Dermis blood vessel endothelial cell (primary cell): ENCODE data around the gene SHF. TPM values are rescaled to one million over a fixed set of nuclear protein-coding genes. Genes with fewer than 3 reads are reported as not detected.
A peak's percentile ranks its signal among the peaks of the same experiment; 100 is the strongest.

Experiments
- DNase-seq: peaks from one replicate; pipeline ENCODE4 v3.0.0; 2010
- total RNA-seq: library from RNA; depleted of rRNA; stranded (reverse); fragments of >200 nt; gene quantifications from 2 replicates; pipeline ENCODE4 v1.2.3, GENCODE V29; 2014

Gene SHF
- total RNA-seq, 1 donor from 2014 or later: 3.7 TPM

DNA sequence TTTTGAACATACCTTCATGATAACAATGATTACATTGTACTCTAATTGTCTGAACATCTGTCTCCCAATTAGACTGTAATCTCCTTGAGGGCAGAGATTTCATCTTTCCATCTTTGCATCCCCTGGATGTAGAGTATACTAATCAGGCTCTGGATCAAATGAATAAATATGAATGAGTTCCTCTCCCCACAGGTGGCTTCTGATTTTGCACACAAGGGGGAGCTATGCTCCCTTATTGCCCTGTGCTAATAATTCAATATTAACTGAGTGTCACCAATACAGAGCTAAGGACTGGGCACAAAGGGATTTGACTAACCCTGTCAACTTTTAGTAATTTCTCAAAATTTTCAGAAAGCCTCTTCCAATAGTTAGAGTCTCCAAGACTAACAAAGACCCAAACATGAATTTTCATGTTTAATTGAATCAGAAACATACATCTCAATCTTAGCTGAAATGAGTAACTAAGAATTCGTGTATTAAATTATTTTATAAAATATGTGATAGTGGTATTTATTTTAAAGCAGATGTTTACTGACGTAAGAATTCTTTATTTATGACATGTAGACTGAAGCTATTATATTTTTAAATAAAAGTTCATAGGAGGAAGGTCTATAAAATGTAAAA lies 61.1 kb downstream of the SHF start:
- peak; percentile 63 for DNase-seq

- DNase-seq: no peak
Measured at GRCh38 chr15:45123397-45123796, 64.4 kb downstream of the SHF start.

GRCh38 chr15:45122719-45123118 lies 65.0 kb downstream of the SHF start:
- no peak for DNase-seq

DNA sequence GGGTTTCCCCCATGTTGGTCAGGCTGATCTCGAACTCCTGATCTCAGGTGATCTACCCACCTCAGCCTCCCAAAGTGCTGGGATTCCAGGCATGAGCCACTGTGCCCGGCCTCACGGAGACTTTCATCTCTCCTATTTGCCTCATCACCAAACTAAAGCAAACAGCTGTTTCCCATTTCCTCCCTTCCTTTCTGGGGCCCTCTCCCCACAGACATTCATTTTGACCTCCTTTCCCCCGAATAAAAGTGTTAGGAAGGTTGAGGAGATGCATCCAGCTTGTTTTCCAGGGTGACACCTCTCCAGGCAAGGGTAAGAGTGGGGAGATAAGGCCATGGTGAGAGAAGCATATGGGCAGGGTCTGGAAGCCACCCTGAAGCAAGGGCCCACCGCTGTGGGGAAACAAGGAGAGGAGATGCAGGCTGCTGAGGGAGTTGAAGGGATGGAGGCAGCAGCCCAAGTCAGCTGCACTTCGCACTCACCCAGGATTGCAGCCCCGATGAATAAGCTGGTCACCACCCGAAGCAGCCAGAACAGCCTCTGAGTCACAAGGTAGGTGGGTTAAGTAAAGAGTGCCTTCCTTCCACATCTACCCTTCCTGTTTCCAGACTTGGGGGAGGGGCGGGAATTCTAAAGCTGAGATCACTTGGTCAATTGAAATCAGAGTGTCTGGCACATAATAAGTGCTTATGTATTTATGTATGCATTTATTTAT lies 65.9 kb downstream of the SHF start:
- peak; percentile 57 for DNase-seq

DNA sequence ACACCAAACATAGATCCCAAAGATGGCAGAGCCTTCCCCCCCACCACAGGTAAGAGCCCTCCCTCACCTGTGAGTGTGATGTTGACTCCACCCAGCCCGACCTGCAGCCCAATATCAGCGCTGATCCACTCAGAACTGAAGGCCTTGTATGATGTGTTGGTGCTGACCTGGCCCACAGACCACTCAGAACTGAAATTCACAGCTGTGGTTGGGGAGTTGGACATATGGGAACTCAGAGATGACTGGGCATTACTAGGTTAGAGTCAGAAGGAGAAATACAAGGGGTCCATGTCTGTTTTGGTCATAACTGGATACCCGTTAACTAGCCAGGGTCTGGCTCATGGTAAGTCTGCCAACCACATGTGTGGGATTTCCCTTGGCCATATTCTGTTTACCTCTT lies 66.7 kb downstream of the SHF start:
- DNase-seq: no peak

GRCh38 chr15:45120081-45120972 lies 67.4 kb downstream of the SHF start:
- no peak for DNase-seq

DNA sequence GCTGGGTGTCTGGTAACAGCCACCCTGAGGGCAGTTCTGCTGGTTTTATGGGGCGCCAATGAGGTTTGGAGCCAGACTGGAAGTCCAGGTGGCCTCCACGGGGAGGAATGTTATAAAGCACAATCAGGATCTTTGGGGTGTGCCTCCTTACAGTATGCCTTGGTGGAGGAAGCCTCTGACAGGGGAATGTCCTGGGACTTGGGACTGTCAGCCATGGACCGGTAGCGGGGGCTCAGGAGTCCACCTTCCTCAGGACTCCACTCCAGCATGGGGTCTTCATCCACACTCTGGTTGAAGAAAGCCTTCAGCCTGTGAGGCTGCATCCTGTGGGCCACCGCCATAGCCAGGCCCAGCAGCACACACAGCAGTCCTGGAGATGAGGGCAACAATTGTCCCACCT lies 68.8 kb downstream of the SHF start:
- DNase-seq: no peak

- DNase-seq: peak; percentile 95
Measured at GRCh38 chr15:45118131-45118588, 69.6 kb downstream of the SHF start.

DNA sequence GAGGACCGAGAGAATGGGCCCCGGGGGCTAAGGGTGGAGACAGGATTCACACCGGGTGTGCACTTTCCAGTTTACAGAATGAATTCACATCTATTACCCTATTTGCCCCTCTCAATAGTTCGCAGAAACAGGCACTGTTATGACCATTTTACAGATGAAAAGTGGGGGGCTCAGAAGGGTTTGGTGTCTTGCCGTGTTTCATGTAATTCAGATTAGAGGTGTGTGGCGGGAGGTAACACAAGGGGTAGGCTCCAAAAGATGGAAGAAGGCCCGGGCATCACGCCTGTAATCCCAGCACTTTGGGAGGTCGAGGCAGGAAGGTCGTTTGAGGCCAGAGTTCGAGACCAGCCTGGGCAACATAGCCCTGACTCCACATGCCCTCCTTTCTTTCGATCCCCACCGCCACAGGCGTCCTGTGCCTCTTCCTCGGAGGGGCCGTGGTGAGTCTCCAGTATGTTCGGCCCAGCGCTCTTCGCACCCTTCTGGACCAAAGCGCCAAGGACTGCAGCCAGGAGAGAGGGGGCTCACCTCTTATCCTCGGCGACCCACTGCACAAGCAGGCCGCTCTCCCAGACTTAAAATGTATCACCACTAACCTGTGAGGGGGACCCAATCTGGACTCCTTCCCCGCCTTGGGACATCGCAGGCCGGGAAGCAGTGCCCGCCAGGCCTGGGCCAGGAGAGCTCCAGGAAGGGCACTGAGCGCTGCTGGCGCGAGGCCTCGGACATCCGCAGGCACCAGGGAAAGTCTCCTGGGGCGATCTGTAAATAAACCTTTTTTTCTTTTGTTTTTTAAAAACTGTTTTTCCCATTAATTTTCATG lies 70.2 kb downstream of the SHF start:
- DNase-seq: no peak

Other genes with a start within 250 kb of the SHF start
- gene TERB2, start 231.3 kb downstream of the SHF start, total RNA-seq: not detected in 2 replicates
- 3.6 and 11.9 TPM in 2 replicates for gene SORD, start 164.8 kb downstream of the SHF start, total RNA-seq
- gene DUOX2, start 73.8 kb downstream of the SHF start, total RNA-seq: not detected in 2 replicates
- gene DUOXA2, start 73.6 kb downstream of the SHF start, total RNA-seq: not detected in 2 replicates
- gene DUOXA1, start 58.1 kb downstream of the SHF start, total RNA-seq: not detected in 2 replicates
- gene DUOX1, start 58.0 kb downstream of the SHF start, total RNA-seq: not detected in 2 replicates
- not detected in 2 replicates for gene SLC28A2, start 64.3 kb upstream of the SHF start, total RNA-seq
- 0.23 and 0.34 TPM in 2 replicates for gene GATM, start 190.6 kb upstream of the SHF start, total RNA-seq